NCI-H2196 treated with DMSO at 0.1 percent for 48 hours (cell line): ENCODE data around the gene ZBTB24.
A peak's percentile ranks its signal among the peaks of the same experiment; 100 is the strongest.

ENCODE experiments used
- DNase-seq: peaks from one replicate; lab custom pipeline; 2025; ENCODE audit not compliant: unreplicated experiment; lab: John Stamatoyannopoulos, UW

The ZBTB24 gene

DNA sequence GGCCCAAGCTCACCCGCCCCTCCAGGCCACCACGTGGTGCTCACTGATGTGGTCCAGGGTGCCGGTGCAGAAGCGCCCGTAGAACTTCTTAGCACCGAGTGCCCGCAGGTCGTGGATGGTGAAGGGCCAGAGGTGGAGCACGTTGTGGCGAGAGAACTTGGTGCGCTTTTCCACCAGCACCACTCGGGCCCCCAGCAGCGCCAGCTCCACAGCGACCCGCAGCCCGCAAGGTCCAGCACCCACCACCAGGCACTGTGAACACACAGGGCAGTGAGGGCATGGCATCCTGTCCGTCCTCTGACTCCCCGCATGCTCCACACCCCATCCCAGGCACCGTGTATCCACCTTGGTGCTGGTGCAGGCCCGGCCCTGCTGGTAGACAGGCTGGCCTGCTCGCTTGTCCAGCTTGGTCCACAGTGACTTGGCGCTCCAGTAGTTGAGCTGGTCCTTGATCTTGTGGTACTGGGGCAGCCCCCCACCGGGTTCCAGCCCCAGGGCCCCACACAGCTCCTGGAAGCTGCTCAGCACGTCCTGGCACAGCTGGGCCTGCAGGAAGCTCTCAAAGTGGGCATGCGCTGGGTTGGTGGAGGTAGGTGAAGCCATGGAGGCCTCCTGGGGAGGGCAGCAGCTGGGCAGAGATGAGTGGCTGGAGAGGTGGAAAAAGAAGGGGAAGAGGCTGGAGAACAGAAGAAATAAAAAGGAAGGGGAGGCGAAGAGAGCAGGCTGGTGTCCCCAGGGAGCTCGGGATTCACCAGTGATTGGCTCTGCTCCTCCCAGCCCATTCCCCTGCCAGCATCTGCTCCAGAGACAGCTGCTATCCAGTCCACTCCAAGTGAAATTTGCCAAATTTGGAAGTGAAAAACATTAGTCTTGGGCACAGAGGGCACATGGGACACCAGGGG is 29.2 kb downstream of the ZBTB24 start:
- DNase-seq = no peak

DNA sequence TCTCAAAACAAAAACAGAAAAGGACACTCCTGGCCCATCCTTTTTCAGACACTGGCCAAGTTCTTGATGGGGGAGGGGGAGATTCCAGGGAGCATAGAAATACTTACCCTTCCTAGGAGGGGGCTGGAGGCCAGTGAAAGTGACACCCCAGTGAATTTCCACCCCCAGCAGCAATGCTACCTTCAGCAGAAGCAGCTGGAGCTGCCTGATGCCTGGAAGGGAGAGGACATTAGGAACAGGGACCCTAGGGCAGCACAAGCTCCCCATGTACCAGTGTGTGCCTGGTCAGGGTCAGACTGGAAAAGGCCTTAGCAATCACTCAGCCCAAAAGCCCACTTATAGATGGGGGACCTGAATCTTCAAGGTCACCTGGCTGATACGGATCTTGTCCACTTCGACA is 29.9 kb downstream of the ZBTB24 start:
- no peak for DNase-seq

DNA sequence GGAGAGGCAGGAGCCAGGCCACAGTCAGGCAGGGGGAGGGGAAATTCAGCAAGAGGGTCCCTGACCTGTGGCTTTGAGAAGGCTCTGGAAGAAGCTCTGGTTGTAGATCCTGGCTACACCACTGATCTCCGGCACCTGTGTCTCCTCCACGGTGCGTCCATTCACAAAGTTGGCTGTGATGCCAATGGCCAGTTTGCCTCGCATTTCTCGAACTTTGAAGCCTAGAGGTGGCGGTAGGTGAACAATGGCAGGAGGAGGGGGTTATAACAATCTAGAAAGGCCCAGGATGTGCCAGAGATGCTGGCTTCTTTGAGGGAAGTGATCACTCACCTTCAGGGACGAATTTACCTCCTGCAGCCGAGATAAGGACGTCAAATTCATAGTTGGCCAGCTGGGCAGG is 30.8 kb downstream of the ZBTB24 start:
- DNase-seq = no peak

DNA sequence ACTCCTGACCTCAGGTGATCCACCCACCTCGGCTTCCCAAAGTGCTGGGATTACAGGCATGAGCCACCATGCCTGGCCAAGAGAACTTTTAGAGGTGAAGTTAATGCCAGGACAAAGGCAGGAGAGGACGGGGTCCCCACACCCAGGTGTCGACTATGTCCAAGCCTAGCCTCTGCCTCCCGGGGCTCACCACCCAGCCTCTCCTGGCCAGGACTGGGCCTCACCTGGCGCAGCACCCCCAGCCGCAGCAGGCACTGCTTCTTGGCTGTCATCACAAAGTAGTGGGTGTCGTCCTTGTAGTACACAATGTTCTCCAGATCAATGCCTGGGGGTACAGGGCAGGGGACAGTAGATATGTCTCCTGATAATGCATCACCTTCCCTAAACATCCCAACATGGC is 31.6 kb downstream of the ZBTB24 start:
- DNase-seq = no peak

DNA sequence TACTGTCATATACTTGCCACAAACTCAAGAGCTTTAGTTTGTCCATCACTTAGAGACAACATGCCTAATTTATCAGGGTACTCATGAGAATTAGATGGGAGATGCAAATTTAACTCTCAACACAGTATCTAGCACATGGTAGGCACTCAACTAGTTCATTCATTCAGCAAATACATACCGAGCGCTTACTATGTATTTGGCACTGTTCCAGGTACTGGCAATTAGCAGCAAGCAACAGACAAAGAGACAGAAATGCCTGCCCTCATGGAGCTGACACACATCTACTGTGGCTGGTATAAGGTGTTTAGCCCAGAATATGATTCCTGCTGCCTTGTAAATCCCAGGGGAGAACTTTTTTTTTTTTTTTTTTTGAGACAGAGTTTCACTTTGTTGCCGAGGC is 32.2 kb downstream of the ZBTB24 start:
- DNase-seq = no peak

GRCh38 chr6:109449795-109450673 is 33.0 kb downstream of the ZBTB24 start:
- DNase-seq = no peak

DNA sequence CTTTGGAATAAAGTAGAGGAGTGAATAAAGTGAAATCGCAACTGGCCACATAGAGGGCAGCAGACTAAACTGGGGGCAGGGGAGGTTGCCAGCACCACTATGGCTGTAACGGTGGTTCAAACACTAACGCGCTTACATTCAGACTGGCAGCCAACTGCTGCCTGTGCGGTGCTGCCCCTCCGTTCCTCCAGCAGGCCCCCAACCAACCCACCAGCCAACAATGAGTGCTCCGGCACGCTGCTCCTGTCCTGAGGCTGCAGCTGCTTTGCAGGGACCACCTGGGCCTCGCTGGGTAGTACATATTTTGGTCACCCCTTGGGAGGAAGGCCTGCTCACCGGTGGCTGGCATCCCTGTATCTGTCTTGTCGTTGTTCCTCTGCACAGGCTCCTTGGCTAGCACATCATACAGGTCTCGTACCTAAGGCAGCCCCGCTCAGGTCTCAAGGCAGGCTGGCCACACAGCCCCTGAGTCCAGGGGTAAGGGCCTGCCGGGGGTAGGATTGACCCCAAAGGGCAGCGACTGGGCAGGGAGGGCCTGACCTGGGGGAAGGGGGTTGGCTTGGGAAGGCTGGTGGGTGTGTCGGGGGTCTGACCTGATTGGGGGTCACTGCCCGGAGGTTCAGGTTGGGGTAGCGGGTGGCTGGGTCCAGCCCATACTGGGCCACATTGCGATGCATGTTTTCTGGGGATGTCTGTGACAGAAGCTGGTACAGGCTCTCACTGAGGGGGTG is 33.8 kb downstream of the ZBTB24 start:
- DNase-seq = no peak

DNA sequence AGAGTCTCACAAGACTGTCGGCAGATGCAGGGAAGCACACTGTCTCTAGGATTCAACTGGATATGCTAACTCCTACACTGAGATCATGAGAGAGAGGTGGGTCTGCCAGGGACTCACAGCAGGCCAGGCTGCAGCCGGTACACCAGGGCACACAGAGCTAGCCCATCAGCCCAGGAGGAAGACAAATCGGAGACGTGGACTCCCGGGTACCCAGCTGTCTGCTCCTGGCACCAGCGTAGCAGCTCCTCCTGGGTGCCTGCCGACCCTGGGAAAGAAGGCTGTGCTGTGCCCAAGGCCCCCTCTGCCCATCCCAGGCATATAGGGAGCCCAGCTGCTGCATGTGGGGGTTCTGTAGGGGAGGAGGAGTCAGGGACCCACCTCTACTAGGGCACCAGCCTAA is 34.4 kb downstream of the ZBTB24 start:
- DNase-seq = no peak

GRCh38 chr6:109447878-109448555 is 35.0 kb downstream of the ZBTB24 start:
- DNase-seq = no peak

- no peak for DNase-seq
Observed at GRCh38 chr6:109447087-109447486, 35.9 kb downstream of the ZBTB24 start.

GRCh38 chr6:109446541-109446940 is 36.5 kb downstream of the ZBTB24 start:
- DNase-seq = no peak

- no peak for DNase-seq
Observed at GRCh38 chr6:109446072-109446471, 36.9 kb downstream of the ZBTB24 start.

GRCh38 chr6:109445382-109445781 is 37.6 kb downstream of the ZBTB24 start:
- no peak for DNase-seq

DNA sequence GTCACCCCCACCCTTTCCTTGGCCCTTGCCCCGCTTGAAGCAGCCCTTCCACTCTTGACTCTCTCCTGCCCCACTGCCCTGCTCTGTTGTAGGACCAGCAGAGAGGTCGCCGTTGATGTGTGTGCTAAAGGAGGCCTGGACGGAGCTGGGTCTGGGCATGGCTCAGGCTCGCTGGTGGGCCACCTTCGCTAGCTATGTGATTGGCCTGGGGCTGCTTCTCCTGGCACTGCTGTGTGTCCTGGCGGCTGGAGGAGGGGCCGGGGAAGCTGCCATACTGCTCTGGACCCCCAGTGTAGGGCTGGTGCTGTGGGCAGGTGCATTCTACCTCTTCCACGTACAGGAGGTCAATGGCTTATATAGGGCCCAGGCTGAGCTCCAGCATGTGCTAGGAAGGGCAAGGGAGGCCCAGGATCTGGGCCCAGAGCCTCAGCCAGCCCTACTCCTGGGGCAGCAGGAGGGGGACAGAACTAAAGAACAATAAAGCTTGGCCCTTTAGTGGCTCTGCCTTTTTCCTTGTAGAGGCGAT is 39.5 kb downstream of the ZBTB24 start:
- DNase-seq = no peak

- no peak for DNase-seq
Observed at GRCh38 chr6:109442393-109442924, 40.6 kb downstream of the ZBTB24 start.

DNA sequence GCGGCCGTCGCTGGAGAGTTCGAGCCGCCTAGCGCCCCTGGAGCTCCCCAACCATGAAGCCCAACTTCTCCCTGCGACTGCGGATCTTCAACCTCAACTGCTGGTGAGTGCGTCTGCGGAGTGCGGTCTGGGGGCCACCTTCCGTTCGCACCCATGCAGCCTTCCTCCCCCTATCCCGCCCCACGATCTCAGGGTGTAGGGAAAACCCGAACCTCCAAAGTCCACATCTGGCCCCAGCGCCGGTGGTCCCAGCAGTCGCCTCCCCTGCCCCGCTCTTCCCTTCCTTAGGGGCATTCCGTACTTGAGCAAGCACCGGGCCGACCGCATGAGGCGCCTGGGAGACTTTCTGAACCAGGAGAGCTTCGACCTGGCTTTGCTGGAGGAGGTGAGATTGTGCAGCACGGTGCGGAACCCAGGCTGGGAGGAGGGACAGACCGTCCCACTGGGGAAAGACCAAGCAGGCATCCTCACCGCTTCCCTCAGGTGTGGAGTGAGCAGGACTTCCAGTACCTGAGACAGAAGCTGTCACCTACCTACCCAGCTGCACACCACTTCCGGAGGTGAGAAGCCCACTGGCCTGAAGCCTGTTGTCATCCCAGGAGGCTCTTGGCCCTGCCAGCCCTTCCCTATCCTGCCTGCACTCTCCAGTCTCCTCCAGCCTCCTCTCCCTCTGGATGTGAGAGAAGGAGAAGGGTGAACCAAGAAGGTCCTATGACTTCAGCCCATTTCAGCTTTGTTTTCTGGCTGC is 41.8 kb downstream of the ZBTB24 start:
- no peak for DNase-seq

GRCh38 chr6:109440331-109441068 is 42.5 kb downstream of the ZBTB24 start, which contains the start of the genes PPIL6 and SMPD2:
Gene PPIL6, minus strand, starts transcription at chr6:109440628. Its CDS starts 38 bp downstream, at chr6:109440590.
Gene SMPD2, plus strand, starts transcription at chr6:109440724. Its CDS starts 398 bp downstream, at chr6:109441122.
- peak; percentile 81 for DNase-seq

- DNase-seq = no peak
Observed at GRCh38 chr6:109436041-109436440, 47.0 kb downstream of the ZBTB24 start.

DNA sequence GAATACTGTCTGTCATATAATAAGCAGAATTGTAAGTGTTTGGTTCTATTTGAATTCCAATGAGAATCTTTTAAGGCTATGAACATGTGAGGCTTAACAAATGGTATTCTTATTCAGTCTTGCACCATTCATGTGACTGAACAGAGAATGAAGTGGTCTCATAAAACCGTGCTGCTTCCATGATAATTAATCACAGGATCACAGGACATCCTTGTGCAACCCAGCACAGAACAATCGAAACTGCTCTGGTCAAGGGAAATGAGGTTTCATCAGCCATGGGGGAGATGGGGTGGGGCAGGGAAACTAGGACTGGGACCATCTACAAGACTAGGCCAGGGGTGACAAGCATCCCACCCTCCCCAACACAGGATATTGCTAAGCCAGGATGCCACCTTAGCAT is 48.6 kb downstream of the ZBTB24 start:
- no peak for DNase-seq
